Right forelimb (tissue), 1 donor: ENCODE results near the gene CNTN4.

Experiments used
- DNase-seq: peaks from one replicate; pipeline ENCODE4 v3.0.0-alpha.2; 2018

The CNTN4 gene

DNA sequence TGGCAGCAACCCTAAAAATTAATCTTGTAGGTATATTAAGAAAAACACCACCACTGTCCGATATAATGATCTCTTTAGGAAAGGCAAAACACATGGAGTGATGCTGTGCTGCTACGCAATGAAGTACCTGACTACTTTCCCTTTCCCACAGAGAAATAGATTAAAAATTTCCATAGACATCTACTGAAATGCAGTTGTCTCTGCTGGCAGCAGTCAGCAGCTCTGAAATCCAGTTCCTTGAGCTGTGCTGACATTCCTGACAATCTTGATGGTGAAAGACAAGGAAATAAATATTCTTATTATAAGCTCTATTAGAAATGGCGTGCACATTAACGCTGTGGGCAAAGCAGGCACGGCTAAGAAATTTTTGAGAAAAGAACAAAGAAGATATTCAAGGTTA is 723.9 kb downstream of the CNTN4 start:
- no peak for DNase-seq

DNA sequence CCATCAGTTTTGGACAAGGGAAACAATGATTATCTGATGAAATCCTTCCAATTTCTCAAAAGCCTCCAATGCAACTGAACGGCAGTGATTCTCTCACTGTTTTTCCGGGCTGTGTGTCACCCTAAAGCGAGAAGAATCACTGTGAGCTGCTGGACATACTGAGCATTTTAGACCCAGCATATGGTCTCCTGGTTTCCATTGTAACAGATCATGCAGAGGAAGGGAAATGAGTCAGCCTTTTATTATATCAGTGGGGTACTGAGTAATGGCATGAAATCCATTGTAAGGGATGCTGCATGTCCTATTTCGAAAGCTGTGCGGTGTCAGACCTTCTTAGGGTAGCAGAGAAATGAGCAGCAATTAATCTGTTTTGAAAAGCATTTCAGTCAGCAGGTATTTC is 724.4 kb downstream of the CNTN4 start:
- no peak for DNase-seq

DNA sequence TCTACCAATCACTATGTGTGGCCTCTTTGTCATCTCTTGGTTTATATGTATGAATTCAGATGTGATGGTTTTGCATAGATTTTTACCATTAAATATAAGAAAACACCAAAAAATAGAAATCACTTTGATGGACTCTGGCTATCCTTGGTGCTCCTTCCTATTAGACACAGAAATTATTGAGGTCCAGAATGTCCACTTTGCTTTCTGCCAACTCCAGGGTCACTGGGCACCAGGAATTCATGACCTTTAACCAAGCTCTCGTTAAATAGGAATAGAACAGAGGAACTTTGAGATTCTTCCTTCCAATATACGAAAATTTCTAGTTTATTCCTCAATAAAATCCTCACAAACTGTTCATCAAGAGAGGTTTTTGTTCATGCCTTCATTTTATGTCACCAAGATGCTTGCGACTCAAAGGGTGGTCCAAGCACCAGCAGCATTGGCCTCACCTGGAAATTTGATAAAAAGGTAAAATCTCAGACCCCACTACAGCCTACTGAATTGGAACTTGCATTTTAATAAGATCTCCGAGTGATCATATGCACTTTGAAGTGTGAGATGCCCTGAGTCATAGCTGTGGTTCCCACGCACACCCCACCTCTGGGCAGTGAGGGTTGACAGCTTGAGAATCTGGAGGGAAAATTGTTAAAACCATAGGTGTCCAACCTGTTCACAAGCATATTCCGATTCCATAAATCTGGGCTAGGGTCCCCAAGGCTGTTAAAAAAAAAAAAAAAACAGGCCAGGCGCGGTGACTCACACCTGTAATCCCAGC is 725.0 kb downstream of the CNTN4 start:
- no peak for DNase-seq

DNA sequence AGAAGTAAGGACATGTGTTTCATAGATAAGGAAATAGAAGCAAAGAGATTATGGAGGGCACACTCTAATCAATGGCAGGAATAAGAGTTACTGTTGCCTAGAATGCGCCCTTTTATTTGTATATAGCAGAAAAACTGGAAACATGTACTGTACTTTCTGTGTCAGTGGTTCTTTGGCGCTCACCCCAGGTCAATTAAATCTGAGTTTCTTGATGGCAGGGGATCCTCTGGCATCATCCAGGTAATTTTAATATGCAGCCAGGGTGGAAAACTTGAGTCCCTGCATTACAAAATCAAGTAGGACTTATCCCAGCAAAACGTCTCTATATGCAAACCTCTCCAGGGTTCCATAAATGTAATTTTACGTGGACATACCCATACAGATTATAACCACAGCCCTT is 727.4 kb downstream of the CNTN4 start:
- DNase-seq, result no peak

DNA sequence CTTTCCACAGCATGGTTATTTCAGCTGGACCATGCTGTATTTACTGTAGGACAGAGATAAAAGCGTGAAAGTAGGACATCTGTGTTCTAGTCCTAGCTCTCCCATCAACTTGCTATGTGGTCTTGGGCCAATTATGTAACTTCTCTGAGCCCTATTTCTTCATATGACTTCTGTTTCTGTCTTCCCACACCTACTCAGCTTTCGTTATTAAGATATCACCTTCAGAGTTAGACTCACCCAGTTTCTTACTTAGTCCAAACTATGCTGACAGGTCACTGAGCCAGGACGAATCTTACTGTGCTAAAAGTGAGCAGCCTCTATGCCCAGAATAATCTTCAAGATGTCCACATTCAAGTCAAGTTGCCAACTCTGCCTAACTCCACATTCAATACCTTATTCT is 727.8 kb downstream of the CNTN4 start:
- no peak for DNase-seq

DNA sequence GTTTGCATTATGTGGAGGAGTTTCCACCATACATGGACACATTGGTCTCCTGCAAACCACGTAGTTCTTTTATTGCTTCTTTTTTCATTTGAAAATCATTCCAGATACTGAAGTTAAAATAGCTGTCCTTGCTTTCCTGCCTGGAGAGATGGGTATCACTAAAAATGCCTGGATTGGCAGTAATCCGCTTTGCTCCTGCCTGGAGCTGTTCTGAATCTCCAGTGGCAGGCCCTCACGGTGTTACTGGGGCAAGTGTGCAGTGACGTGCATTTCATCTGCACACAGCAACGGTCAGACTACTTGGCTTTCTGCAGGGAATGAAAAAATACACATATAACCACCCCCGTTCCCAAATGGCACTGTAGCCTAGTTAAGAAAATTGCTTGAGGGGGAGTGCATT is 738.6 kb downstream of the CNTN4 start:
- no peak for DNase-seq

DNA sequence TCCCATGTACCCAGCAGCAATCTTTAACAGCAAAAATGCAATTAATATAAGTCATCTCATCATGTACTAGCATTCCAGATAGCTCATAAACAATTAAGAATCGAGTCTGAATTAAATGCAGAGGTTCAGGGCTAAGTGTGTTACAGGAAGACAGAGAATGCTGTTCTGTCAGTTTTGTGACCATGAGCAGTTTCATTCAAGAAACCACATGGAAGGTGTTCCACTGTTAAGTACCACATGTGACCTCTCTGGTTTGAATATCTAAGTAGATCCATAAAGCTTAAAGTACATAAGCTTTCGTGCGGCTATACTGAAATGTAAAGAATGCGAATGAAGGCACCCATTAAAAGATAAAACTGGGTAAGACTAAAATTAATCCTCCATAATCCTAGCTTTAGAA is 739.2 kb downstream of the CNTN4 start:
- no peak for DNase-seq

DNA sequence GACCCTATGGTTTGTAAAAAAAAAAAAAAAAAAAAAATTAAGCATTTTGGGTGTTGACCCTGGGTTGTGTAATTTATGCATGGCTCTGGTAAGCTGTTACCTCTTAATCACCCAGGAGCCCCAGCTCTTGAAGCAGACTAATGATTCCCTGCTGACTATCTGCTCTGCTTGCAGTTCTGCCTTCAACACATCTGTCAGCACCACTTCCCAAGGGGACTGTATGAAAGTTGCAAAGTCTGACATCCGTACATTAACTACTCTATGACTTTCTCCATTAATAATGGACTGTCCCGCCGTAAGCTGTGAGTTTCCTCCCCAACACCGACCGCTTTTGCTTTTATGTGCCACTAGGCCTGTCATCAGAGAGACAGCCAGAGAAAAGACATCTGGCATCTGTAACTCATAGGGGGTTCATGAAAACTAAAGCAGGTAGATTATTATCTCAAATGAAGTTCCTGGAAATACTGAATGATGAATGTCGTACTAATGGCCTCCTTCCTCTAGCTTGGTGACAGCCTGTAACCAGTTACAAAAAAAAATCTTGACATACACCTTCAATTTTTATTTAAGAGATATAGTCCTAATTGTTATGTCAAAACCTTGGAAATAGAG is 740.0 kb downstream of the CNTN4 start:
- no peak for DNase-seq

DNA sequence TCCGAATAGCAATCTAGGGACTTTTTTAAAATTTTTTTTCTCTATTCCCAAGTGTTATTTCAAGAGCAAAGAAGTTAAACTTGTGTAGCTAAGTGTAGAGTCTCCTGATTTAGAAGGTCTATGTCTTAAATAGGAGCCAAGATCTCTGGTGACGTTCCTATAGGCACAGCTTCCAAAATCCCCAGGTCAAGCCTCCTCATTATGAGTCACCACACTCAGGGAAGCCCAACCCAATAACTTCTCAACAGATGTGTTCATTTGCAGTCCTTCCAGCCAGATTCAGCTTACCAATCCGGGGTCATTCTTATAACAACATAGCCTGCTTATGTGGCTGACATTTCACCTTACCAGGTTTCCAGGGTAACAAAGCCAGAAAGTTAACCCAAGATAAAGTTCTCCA is 741.2 kb downstream of the CNTN4 start:
- DNase-seq, result no peak

DNA sequence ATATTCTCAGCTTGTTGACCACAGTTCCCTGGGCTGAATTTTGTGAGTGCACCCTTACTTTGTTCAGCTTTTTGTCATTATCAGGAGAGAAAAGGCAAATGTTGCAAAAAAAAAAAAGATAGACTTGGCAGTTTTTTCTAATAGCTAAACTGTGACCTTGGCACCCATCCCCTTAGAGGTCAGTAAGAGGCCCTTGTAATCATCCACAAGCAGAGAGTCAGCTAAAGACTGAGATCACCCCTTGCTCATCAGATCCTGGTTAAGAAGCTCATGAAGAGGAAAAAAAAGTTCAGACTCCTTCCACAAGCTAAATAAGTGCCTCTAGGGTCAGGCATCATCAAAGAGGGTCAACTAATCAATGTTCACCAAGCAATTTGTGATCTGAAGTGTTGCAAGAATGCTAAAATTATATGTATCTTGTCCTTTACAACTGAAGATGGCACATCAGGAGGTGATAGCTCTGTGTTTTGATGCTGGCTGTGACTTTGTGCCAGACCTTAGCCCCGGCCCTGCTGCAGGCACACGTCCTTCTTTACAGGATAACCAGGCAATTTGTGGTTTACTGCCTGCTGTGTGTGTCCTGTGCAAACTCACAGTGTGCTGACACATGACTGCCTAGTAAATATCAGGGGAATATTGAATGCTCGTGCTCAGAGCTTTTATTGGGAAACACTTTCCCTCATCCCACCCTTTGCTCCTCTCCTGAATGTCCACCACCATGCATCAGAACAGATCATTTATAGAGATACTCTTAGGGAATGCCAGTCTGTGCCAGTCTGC is 748.6 kb downstream of the CNTN4 start:
- DNase-seq, result no peak

DNA sequence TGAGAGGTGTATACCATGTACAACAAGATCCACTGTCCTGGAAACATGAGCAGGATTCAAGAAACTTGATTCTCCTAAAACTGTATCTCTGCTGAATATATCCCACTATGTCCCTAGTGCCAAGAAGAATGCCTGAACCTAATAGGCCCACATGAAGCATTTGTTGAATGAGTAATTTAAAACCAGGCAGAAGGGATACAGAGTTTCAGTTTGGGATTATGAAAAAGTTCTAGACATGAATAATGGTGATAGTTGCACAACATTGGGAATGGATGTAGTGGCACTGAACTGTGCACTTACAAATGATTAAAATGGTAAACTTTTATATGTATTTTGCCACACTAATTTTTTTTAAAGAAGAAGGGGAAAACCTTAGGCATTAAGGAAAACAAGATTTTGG is 750.4 kb downstream of the CNTN4 start:
- DNase-seq, result no peak

DNA sequence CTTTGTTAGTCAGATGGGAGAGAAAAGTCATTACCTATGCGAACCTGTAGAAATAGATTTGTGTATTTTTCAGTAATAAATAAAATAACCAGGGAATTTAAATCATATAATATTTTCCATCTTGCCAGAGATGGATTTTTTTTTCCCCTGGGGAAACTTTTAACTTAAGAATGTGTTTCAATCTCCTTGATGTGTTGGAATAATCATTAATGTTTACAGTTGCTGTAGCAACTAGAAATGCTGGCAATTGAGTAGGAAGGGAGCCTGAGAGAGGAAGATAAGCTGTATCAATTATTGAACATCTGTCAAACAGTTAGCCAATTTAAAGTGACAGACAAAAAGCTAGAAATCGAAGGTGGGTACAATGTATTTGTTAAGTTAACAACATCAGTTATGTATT is 752.0 kb downstream of the CNTN4 start:
- DNase-seq, result no peak

DNA sequence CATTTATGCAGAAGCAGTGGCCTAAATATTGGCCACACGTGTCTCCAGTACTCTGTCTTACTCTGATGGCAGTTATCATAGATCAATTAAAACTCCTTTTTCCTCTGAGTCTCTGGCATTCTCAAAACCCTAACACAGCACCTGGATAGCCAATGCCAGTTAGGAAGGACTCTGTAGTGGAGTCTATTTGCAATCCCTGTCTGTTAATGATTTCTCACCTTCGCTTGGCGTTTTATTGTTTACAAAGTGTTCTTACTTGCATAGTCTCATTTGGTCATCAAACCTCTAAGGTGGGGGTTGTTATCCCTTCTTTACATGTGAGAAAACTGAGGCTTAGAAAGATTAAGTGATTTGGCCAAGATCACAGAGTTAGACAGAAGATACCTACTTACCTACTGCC is 752.7 kb downstream of the CNTN4 start:
- no peak for DNase-seq

DNA sequence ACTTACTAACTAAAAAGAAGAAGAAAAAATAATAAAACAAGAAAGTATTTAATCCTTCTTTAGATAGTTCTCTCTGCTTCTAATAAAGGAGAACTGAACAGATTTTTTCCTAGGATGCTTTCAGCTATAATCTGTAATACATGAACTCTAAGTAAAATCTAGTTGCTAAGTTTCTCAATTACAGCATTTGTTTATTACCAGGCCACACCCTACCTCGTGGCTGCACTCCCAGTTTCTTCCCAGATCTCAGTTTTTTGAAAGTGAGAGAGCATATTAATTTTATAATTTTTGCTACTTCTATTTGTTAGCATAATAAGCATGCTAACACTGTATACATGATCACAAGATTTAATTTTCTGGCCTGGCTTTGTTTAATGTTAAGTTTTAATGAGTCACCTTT is 753.2 kb downstream of the CNTN4 start:
- no peak for DNase-seq

DNA sequence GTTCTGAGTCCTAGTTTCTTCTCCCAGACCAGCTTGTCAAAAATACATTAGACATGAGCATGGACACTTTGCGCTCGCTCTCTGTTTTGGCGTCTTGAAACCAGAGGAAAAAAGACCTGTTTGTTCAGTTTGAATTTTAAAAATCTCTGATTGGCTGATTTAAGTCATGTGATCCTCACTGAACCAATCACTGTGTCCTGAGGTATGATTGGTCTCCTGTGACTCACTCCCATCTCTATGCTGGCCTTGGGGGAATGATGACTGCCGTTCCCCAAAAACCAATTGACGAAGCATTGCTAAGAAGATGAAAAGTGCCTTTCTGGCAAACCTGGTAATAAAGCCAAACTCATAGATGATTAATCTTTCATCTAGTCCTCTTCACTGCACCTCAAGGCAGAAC is 755.0 kb downstream of the CNTN4 start:
- no peak for DNase-seq

DNA sequence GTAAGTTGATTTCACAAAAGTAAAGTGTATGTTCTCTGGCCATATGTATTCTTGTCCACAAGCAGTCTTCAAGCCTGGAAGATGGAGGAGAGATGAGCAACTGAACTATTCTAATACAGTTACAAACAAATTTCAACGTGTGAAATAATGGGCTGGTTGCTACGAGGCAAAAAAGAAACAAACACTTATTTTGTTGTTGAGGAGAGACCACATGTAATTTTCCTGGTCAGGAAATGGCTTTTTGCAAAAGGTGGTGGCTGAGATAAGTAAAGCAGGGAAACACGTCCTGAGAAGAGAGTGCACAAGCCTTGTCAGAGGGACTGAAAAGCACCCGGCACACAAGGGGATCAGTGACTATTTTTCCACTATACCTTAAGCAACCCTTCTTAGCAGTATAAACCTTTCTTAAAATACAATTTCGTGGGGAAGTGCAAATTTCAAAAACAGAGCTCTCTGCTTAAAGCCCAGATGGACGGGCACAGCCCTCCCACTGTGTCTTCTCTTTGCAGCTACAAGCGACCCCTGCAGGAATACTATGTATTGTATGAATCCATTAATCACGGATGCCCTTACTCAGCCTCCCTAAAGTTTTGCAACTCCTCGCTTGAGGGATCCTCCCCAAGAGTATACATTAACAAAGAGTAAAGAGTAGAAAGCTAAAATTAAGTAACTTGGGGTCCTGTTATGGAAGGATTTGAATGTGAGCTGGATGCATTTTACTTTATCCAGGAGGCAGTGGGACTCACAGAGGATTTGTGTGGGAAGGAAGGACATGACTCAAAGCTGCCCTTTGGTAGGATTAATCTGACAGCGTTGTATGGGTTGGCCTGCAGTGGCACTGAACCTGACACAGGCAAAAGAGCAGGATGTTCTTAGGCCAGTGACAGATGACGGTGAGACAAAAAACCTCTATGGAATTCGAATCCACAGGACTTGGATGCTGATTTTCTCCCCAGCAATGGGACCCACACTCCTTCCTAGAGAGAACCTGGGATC is 757.8 kb downstream of the CNTN4 start:
- DNase-seq, result no peak

DNA sequence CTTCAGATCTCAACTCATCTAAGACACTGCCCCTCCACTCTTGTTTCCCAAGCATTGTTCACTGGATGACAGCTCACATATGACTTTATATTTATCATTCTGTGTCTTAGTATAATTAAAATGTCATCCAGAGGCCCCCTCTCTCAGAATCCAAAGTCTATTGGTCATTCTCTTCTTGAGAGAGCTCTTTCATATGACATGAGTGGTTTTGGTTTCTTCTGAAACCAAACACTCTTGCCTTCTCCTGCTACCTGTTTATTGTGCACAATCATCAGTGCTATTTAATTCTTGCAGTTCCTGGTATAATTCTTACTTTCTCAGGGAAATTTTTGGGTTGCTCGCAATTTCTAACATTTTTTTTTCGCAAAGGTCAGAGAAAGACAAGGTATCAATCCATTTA is 762.0 kb downstream of the CNTN4 start:
- no peak for DNase-seq

DNA sequence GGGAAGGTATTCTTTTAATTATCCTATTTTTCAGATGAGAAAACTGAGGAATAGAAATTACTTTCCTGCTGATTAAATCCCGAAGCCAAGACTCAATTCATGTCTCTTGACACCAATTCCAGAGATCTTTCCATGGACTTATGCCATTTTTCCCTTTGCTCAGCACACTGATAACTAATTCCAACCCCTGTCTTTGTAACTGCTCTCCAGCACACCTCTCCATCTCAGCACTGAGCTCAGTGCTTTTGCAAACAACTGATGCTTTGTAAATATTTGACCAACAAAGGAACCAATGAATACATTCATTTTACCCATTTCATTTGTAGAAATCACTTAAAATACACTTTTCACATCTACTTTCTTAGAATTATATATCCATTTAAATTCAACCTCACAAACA is 762.5 kb downstream of the CNTN4 start:
- no peak for DNase-seq

DNA sequence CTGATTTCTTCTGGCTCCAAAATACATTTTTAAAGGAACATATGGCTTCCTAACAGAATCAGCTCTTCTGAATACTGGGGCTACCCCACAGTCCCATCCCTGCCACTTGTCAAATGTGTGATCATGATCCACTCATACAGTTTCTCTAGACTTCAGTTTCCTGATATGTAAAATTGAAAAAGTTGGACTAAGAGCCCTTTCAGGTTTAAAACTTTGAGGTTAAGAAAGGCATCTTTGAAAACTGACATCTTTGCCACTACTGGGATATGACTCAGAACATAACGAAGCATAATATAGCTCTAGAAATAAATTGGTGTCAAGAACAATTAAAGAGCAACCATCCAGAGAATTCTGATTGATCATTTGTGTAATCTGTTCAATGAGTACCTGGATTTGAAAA is 763.3 kb downstream of the CNTN4 start:
- DNase-seq, result no peak

DNA sequence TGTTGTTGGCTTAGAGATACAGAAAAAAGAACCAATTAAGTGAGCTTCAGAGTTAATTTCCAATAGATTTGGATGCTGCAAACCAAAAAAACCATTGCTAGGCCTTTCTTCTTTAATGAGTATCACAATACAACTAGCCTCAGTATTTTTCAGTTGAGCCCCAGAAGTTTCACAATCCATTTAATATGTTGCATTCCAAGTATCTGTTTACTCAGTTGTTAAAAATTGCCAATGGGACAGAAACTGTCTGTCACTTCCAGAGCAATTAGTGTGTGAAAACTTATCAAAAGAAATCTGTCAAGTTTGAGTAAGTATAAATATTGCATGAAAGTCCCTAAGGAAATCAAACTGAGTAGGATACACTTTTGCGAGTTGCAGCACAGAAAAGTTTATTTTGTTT is 763.7 kb downstream of the CNTN4 start:
- DNase-seq, result no peak

DNA sequence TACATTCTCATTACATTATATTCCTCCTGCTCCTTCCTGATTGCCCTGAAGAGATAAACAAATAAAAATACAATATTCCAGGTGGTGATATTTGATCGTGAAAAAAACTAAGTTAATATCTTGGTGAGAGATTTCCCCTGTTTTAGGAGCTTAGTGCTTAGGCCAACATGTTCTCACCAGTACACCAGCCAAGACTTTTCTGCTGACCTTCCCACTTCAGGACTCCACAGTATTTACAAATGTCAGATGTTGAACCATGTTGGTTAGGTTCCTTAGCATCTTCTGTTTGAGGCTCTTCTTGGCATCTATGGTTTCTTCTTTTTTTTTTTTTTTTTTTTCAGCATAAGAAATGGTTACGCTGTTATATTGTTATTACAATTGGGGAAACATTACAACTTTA is 764.5 kb downstream of the CNTN4 start:
- no peak for DNase-seq

DNA sequence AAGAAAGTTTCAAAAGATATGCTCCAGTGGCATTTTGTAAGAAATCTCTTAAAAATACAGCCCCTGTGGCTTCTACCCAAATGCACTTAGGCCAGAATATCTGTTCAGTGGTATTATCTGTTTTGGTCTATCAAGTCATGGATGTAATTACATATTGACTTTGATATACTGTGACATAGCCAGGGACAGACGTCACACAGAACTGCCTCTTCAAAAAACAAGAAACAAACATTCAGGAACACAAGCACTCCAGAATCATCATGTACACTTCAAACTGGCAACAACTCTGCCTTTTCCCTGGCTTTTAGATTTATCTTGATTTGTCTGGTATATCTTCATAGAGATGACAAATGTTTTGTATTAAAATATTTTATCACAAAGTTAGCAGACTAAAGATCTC is 771.2 kb downstream of the CNTN4 start:
- no peak for DNase-seq
